Subcutaneous abdominal adipose tissue (tissue), 5 donors: ENCODE measurements around the gene TGFBR3.
A peak's percentile ranks its signal among the peaks of the same experiment; 100 is the strongest.

ENCODE experiments used
- H3K27ac ChIP-seq: one replicate; pipeline ENCODE4 v1.7.0; 2013; ENCODE audit warnings: low read depth, mild to moderate bottlenecking, inconsistent platforms, low read length, moderate library complexity
- H3K27me3 ChIP-seq, 5 donors: one replicate each; pipeline ENCODE4 v1.7.0; 2013; ENCODE audit warnings: low read length in 5 of 5, inconsistent platforms in 1 of 5; ENCODE audit not compliant: control insufficient read depth in 5 of 5, insufficient read depth in 4 of 5
- H3K36me3 ChIP-seq, 5 donors: one replicate each; pipeline ENCODE4 v1.7.0; 2013; ENCODE audit warnings: low read length in 5 of 5; ENCODE audit not compliant: control insufficient read depth in 5 of 5, insufficient read depth in 5 of 5
- H3K4me1 ChIP-seq, 5 donors: one replicate each; pipeline ENCODE4 v1.7.0; 2013; ENCODE audit warnings: low read length in 5 of 5, mild to moderate bottlenecking in 3 of 5, moderate library complexity in 1 of 5; ENCODE audit not compliant: control insufficient read depth in 5 of 5, insufficient read depth in 5 of 5
- H3K4me3 ChIP-seq, 5 donors: one replicate each; pipeline ENCODE4 v1.7.0; 2013; ENCODE audit warnings: low read length in 5 of 5, low read depth in 1 of 5
- H3K9ac ChIP-seq, 5 donors: one replicate each; pipeline ENCODE4 v1.7.0; 2013; ENCODE audit warnings: low read length in 5 of 5, mild to moderate bottlenecking in 4 of 5, moderate library complexity in 3 of 5
- H3K9me3 ChIP-seq, 5 donors: one replicate each; pipeline ENCODE4 v1.7.0; 2013; ENCODE audit warnings: low read length in 5 of 5; ENCODE audit not compliant: control insufficient read depth in 5 of 5
- donor health status: healthy.
- donor health status: healthy.
- donor health status: healthy.
- donor health status: healthy.
- donor health status: healthy.

TGFBR3 gene

GRCh38 chr1:91787919-91788318 is 98.0 kb downstream of the TGFBR3 start:
- H3K27ac ChIP-seq: peak overlapping the region; percentile 7
- H3K36me3 ChIP-seq: peaks cover 0 to 8% (median 5%) of the 10 kb centered on the region in 5 donors
- no peaks in the 10 kb centered on the region for H3K27me3 ChIP-seq
- no peak overlapping the region for H3K9ac ChIP-seq
- H3K9me3 ChIP-seq: no peaks in the 10 kb centered on the region
- H3K4me3 ChIP-seq: no peak overlapping the region
- peaks cover 4 to 57% (median 54%) of the 10 kb centered on the region in 5 donors for H3K4me1 ChIP-seq

GRCh38 chr1:91784616-91785015 is 101.3 kb downstream of the TGFBR3 start:
- Histone ChIP-seq H3K27ac (peak overlapping the region; percentile 31), H3K9me3 (no peaks in the 10 kb centered on the region), H3K27me3 (no peaks in the 10 kb centered on the region), H3K4me1 (peaks cover 4 to 63% (median 58%) of the 10 kb centered on the region in 5 donors), H3K4me3 (no peak overlapping the region), H3K9ac (no peak overlapping the region), H3K36me3 (peaks cover 0 to 12% (median 6%) of the 10 kb centered on the region in 5 donors)

GRCh38 chr1:91784191-91784590 is 101.8 kb downstream of the TGFBR3 start:
- H3K4me3 ChIP-seq: no peak overlapping the region
- H3K27me3 ChIP-seq: no peaks in the 10 kb centered on the region
- peaks cover 4 to 64% (median 61%) of the 10 kb centered on the region in 5 donors for H3K4me1 ChIP-seq
- peak overlapping the region; percentile 31 for H3K27ac ChIP-seq
- no peak overlapping the region for H3K9ac ChIP-seq
- H3K36me3 ChIP-seq: peaks cover 0 to 12% (median 8%) of the 10 kb centered on the region in 5 donors
- H3K9me3 ChIP-seq: no peaks in the 10 kb centered on the region

GRCh38 chr1:91783423-91784170 is 102.4 kb downstream of the TGFBR3 start:
- Histone ChIP-seq H3K4me1 (peaks cover 4 to 64% (median 62%) of the 10 kb centered on the region in 5 donors), H3K27me3 (no peaks in the 10 kb centered on the region), H3K9ac (peak overlapping the region in 1 of 5 donors; percentile 35), H3K36me3 (peaks cover 0 to 12% (median 8%) of the 10 kb centered on the region in 5 donors), H3K27ac (peak overlapping the region; percentile 67), H3K4me3 (no peak overlapping the region), H3K9me3 (no peaks in the 10 kb centered on the region)

GRCh38 chr1:91781901-91782622 is 103.9 kb downstream of the TGFBR3 start:
- H3K27ac ChIP-seq: peak overlapping the region; percentile 67
- peaks cover 0 to 12% (median 8%) of the 10 kb centered on the region in 5 donors for H3K36me3 ChIP-seq
- H3K4me3 ChIP-seq: no peak overlapping the region
- peak overlapping the region in 1 of 5 donors; percentile 6 for H3K9ac ChIP-seq
- no peaks in the 10 kb centered on the region for H3K27me3 ChIP-seq
- H3K9me3 ChIP-seq: no peaks in the 10 kb centered on the region
- peaks cover 4 to 56% (median 52%) of the 10 kb centered on the region in 5 donors for H3K4me1 ChIP-seq

- H3K9ac ChIP-seq: peak overlapping the region in 1 of 5 donors; percentile 6
- no peaks in the 10 kb centered on the region for H3K9me3 ChIP-seq
- no peaks in the 10 kb centered on the region for H3K27me3 ChIP-seq
- no peak overlapping the region for H3K4me3 ChIP-seq
- peaks cover 0 to 15% (median 8%) of the 10 kb centered on the region in 5 donors for H3K36me3 ChIP-seq
- peak overlapping the region; percentile 67 for H3K27ac ChIP-seq
- peaks cover 4 to 56% (median 52%) of the 10 kb centered on the region in 5 donors for H3K4me1 ChIP-seq
Measured at GRCh38 chr1:91781371-91781825, 104.6 kb downstream of the TGFBR3 start.

- peaks cover 3 to 20% (median 8%) of the 10 kb centered on the region in 5 donors for H3K36me3 ChIP-seq
- peak overlapping the region; percentile 34 for H3K27ac ChIP-seq
- H3K27me3 ChIP-seq: no peaks in the 10 kb centered on the region
- no peaks in the 10 kb centered on the region for H3K9me3 ChIP-seq
- peaks cover 2 to 61% (median 51%) of the 10 kb centered on the region in 5 donors for H3K4me1 ChIP-seq
- H3K4me3 ChIP-seq: no peak overlapping the region
- H3K9ac ChIP-seq: no peak overlapping the region
Measured at GRCh38 chr1:91779548-91780021, 106.4 kb downstream of the TGFBR3 start.

GRCh38 chr1:91778964-91779363 is 107.0 kb downstream of the TGFBR3 start:
- H3K36me3 ChIP-seq: peaks cover 3 to 20% (median 8%) of the 10 kb centered on the region in 5 donors
- H3K4me3 ChIP-seq: no peak overlapping the region
- H3K27ac ChIP-seq: peak overlapping the region; percentile 34
- H3K9ac ChIP-seq: no peak overlapping the region
- H3K27me3 ChIP-seq: no peaks in the 10 kb centered on the region
- peaks cover 0 to 54% (median 46%) of the 10 kb centered on the region in 5 donors for H3K4me1 ChIP-seq
- H3K9me3 ChIP-seq: no peaks in the 10 kb centered on the region

- peaks cover 0 to 44% (median 35%) of the 10 kb centered on the region in 5 donors for H3K4me1 ChIP-seq
- H3K9me3 ChIP-seq: no peaks in the 10 kb centered on the region
- H3K36me3 ChIP-seq: peaks cover 3 to 16% (median 7%) of the 10 kb centered on the region in 5 donors
- peak overlapping the region; percentile 39 for H3K27ac ChIP-seq
- no peaks in the 10 kb centered on the region for H3K27me3 ChIP-seq
- no peak overlapping the region for H3K9ac ChIP-seq
- H3K4me3 ChIP-seq: no peak overlapping the region
Measured at GRCh38 chr1:91777630-91778300, 108.2 kb downstream of the TGFBR3 start.
